Duodenal mucosa (tissue), 2 donors: ENCODE data around the gene SIK2.

ENCODE experiments used
- H3K27ac ChIP-seq: one replicate; pipeline ENCODE4 v1.7.0; 2013; ENCODE audit warnings: low read depth, low read length
- H3K27me3 ChIP-seq, 2 donors: one replicate each; pipeline ENCODE4 v1.7.0; 2013; ENCODE audit warnings: low read length in 2 of 2, control low read depth in 1 of 2; ENCODE audit not compliant: insufficient read depth in 2 of 2, control insufficient read depth in 1 of 2
- H3K36me3 ChIP-seq, 2 donors: one replicate each; pipeline ENCODE4 v1.7.0; 2013; ENCODE audit warnings: low read length in 2 of 2, control low read depth in 1 of 2; ENCODE audit not compliant: insufficient read depth in 2 of 2, control insufficient read depth in 1 of 2
- H3K4me1 ChIP-seq, 2 donors: one replicate each; pipeline ENCODE4 v1.7.0; 2013; ENCODE audit warnings: low read length in 2 of 2, control low read depth in 1 of 2; ENCODE audit not compliant: insufficient read depth in 2 of 2, control insufficient read depth in 1 of 2
- H3K4me3 ChIP-seq, 2 donors: one replicate each; pipeline ENCODE4 v1.7.0; 2013; ENCODE audit warnings: low read length in 2 of 2, low read depth in 1 of 2
- H3K9ac ChIP-seq, 2 donors: one replicate each; pipeline ENCODE4 v1.7.0; 2013; ENCODE audit warnings: low read length in 2 of 2, low read depth in 1 of 2
- H3K9me3 ChIP-seq, 2 donors: one replicate each; pipeline ENCODE4 v1.7.0; 2013; ENCODE audit warnings: low read length in 2 of 2, control low read depth in 1 of 2; ENCODE audit not compliant: control insufficient read depth in 1 of 2

The SIK2 gene

GRCh38 chr11:111668980-111669379, 66.7 kb downstream of the SIK2 start:
- Histone ChIP-seq H3K27ac (no peak overlapping the region), H3K36me3 (peaks cover 13 to 15% of the 10 kb centered on the region in 2 donors), H3K27me3 (no peaks in the 10 kb centered on the region), H3K9ac (no peak overlapping the region), H3K9me3 (no peaks in the 10 kb centered on the region), H3K4me1 (no peaks in the 10 kb centered on the region), H3K4me3 (no peak overlapping the region)

GRCh38 chr11:111671383-111671782, 69.1 kb downstream of the SIK2 start:
- no peak overlapping the region for H3K9ac ChIP-seq
- no peaks in the 10 kb centered on the region for H3K9me3 ChIP-seq
- no peaks in the 10 kb centered on the region for H3K4me1 ChIP-seq
- no peaks in the 10 kb centered on the region for H3K27me3 ChIP-seq
- H3K4me3 ChIP-seq = no peak overlapping the region
- H3K27ac ChIP-seq = no peak overlapping the region
- peaks cover 13 to 20% of the 10 kb centered on the region in 2 donors for H3K36me3 ChIP-seq

- no peak overlapping the region for H3K4me3 ChIP-seq
- peaks cover 13 to 20% of the 10 kb centered on the region in 2 donors for H3K36me3 ChIP-seq
- no peaks in the 10 kb centered on the region for H3K9me3 ChIP-seq
- no peak overlapping the region for H3K27ac ChIP-seq
- no peaks in the 10 kb centered on the region for H3K27me3 ChIP-seq
- H3K4me1 ChIP-seq = no peaks in the 10 kb centered on the region
- H3K9ac ChIP-seq = no peak overlapping the region
These were observed 70.7 kb downstream of the SIK2 start for GRCh38 chr11:111672949-111673348.

GRCh38 chr11:111674941-111675340, 72.7 kb downstream of the SIK2 start:
- H3K4me1 ChIP-seq = no peaks in the 10 kb centered on the region
- H3K4me3 ChIP-seq = no peak overlapping the region
- H3K9me3 ChIP-seq = no peaks in the 10 kb centered on the region
- no peak overlapping the region for H3K27ac ChIP-seq
- H3K9ac ChIP-seq = no peak overlapping the region
- no peaks in the 10 kb centered on the region for H3K27me3 ChIP-seq
- H3K36me3 ChIP-seq = peaks cover 13 to 20% of the 10 kb centered on the region in 2 donors

GRCh38 chr11:111675891-111676290, 73.6 kb downstream of the SIK2 start:
- peaks cover 13 to 19% of the 10 kb centered on the region in 2 donors for H3K36me3 ChIP-seq
- no peaks in the 10 kb centered on the region for H3K27me3 ChIP-seq
- H3K4me3 ChIP-seq = no peak overlapping the region
- H3K4me1 ChIP-seq = no peaks in the 10 kb centered on the region
- no peak overlapping the region for H3K9ac ChIP-seq
- no peak overlapping the region for H3K27ac ChIP-seq
- no peaks in the 10 kb centered on the region for H3K9me3 ChIP-seq

GRCh38 chr11:111676878-111677585, 74.8 kb downstream of the SIK2 start:
- Histone ChIP-seq H3K9ac (no peak overlapping the region), H3K9me3 (no peaks in the 10 kb centered on the region), H3K4me3 (no peak overlapping the region), H3K27me3 (no peaks in the 10 kb centered on the region), H3K27ac (no peak overlapping the region), H3K36me3 (peaks cover 3 to 10% of the 10 kb centered on the region in 2 donors), H3K4me1 (no peaks in the 10 kb centered on the region)

GRCh38 chr11:111680486-111681175, 78.4 kb downstream of the SIK2 start:
- Histone ChIP-seq H3K9ac (no peak overlapping the region), H3K27ac (no peak overlapping the region), H3K4me3 (no peak overlapping the region), H3K27me3 (no peaks in the 10 kb centered on the region), H3K36me3 (peaks cover 0 to 4% of the 10 kb centered on the region in 2 donors), H3K4me1 (no peaks in the 10 kb centered on the region), H3K9me3 (no peaks in the 10 kb centered on the region)

GRCh38 chr11:111683806-111684205, 81.6 kb downstream of the SIK2 start:
- no peak overlapping the region for H3K9ac ChIP-seq
- peaks cover 7 to 12% of the 10 kb centered on the region in 2 donors for H3K36me3 ChIP-seq
- peaks cover 0 to 4% of the 10 kb centered on the region in 2 donors for H3K4me1 ChIP-seq
- no peak overlapping the region for H3K27ac ChIP-seq
- H3K27me3 ChIP-seq = no peaks in the 10 kb centered on the region
- H3K9me3 ChIP-seq = no peaks in the 10 kb centered on the region
- H3K4me3 ChIP-seq = no peak overlapping the region

GRCh38 chr11:111684251-111684650, 82.0 kb downstream of the SIK2 start:
- H3K27ac ChIP-seq = no peak overlapping the region
- no peaks in the 10 kb centered on the region for H3K9me3 ChIP-seq
- no peaks in the 10 kb centered on the region for H3K27me3 ChIP-seq
- no peak overlapping the region for H3K4me3 ChIP-seq
- peaks cover 10 to 16% of the 10 kb centered on the region in 2 donors for H3K36me3 ChIP-seq
- H3K9ac ChIP-seq = no peak overlapping the region
- peaks cover 0 to 4% of the 10 kb centered on the region in 2 donors for H3K4me1 ChIP-seq

- Histone ChIP-seq H3K9ac (no peak overlapping the region), H3K9me3 (no peaks in the 10 kb centered on the region), H3K4me1 (peaks cover 0 to 4% of the 10 kb centered on the region in 2 donors), H3K27me3 (no peaks in the 10 kb centered on the region), H3K27ac (no peak overlapping the region), H3K36me3 (peaks cover 11 to 24% of the 10 kb centered on the region in 2 donors), H3K4me3 (no peak overlapping the region)
These were observed 85.8 kb downstream of the SIK2 start for GRCh38 chr11:111688013-111688412.
